ENCODE measurements around the gene FCHSD1. TPM values are rescaled to one million over a fixed set of nuclear protein-coding genes. Genes with fewer than 3 reads are reported as not detected.
"Not testable (repeated sequence)": the region's sequence is repeated elsewhere in the genome, so short reads cannot be mapped to it uniquely, and the experiment has no call there.

FCHSD1 gene
- total RNA-seq, 1 donor from 2014 or later: 42.2 TPM

DNA sequence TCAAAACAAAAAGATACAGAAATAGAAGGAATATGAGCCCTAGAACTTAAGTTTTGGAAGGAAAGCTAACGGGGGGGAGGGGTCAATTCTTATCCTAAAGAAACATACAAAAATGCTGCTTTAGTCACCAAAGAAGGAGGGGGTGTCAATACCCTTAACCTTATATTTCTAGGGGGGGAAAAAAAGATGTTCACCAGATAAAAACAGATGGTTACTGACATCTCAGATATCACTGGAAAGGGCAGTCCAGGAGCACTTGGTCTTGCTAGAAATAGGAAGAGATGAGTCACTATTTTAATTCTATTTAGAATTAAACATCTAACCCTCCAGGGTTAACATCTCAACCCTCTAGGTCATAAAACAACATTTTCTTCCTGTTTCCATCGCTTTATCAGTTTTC, 34.1 kb downstream of the FCHSD1 start:
- Histone ChIP-seq H3K4me1 (peaks cover 27% of the 10 kb centered on the region), H3K9me3 (no peaks in the 10 kb centered on the region), H3K36me3 (peaks cover 0 to 13% of the 10 kb centered on the region in 2 donors), H3K27me3 (no peaks in the 10 kb centered on the region), H3K27ac (peak overlapping the region; percentile 96), H3K4me3 (peak overlapping the region; percentile 78 to 86)
- TF ChIP-seq POLR2A (IDR thresholded peaks at IDR 0.05) (no peak), POLR2AphosphoS5 (IDR thresholded peaks at IDR 0.05; ENCODE audit: insufficient read depth in 1 of 2, low read depth in 1 of 2) (no peak)
- TF ChIP-seq, protein P1, sequence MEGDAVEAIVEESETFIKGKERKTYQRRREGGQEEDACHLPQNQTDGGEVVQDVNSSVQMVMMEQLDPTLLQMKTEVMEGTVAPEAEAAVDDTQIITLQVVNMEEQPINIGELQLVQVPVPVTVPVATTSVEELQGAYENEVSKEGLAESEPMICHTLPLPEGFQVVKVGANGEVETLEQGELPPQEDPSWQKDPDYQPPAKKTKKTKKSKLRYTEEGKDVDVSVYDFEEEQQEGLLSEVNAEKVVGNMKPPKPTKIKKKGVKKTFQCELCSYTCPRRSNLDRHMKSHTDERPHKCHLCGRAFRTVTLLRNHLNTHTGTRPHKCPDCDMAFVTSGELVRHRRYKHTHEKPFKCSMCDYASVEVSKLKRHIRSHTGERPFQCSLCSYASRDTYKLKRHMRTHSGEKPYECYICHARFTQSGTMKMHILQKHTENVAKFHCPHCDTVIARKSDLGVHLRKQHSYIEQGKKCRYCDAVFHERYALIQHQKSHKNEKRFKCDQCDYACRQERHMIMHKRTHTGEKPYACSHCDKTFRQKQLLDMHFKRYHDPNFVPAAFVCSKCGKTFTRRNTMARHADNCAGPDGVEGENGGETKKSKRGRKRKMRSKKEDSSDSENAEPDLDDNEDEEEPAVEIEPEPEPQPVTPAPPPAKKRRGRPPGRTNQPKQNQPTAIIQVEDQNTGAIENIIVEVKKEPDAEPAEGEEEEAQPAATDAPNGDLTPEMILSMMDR (IDR thresholded peaks at IDR 0.05): no peak
- no peak for DNase-seq (ENCODE audit: extremely low spot score in 2 of 2)
- intact Hi-C loops (cut with DNase I): no loop called here

DNA sequence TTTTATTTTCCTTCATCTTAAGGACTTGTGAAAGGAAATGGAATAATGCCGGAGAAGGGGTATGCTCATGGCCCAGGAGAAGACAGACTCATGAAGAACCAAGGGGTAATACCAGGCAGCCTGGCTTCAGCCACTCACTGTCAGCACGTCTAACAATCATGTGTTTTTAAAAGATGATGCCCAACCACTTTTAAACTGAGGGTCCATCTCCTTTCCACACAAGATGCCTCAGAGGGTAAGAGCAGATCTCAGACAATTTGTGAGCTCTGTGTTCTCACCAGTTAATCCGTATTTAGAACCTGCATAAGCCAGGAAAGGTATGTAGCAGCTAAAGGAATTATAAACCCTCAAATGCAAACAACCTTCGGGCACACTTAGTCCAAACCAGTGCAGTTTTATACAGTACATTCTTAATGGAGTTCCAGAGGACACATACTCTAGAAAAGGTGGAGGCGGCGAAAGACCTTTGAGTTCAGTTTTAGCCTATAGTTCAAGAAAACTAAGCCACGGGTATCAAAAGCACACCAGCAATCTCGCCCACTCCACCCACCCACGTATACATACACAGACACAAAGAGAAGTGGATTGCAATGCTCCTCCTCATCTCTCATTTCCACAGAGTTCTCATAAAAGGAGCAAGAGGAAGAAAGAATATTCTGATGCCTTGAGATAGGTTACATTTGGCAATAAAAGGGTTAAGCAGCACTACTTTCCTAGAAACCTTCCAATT, 35.1 kb downstream of the FCHSD1 start:
- H3K4me3 ChIP-seq: no peak overlapping the region
- H3K4me1 ChIP-seq: peaks cover 27% of the 10 kb centered on the region

DNA sequence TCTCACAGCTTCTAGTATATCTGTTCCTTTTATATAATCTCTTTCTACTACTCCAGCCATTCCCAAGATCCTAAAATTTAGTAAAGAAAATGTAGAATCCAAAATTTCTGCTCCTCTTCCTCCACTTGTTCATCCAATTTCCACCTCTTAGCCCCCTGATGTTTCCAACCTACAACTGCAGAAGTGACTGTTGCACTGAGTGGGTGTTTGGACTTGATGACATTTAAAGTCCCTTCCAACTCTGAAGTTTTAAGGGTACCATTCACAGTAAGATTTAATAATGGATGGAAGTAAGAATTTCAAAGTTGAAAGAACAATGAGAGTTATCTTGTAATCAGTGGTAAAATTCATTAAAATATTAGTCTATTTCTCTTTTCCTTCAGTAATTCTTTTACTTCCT, 37.9 kb downstream of the FCHSD1 start:
- Histone ChIP-seq H3K4me3 (no peak overlapping the region), H3K27me3 (no peaks in the 10 kb centered on the region)

More for the DNA sequence above, 35.1 kb downstream of the FCHSD1 start:
- Histone ChIP-seq H3K27me3 (no peaks in the 10 kb centered on the region), H3K9me3 (no peaks in the 10 kb centered on the region), H3K27ac (no peak overlapping the region), H3K36me3 (peaks cover 0 to 7% of the 10 kb centered on the region in 2 donors)
- intact Hi-C loops (cut with DNase I): no loop called here
- no peak for DNase-seq (ENCODE audit: extremely low spot score in 2 of 2)
- TF ChIP-seq POLR2A (IDR thresholded peaks at IDR 0.05): no peak
- TF ChIP-seq, protein P1 (IDR thresholded peaks at IDR 0.05): no peak
- TF ChIP-seq POLR2AphosphoS5 (IDR thresholded peaks at IDR 0.05; ENCODE audit: insufficient read depth in 1 of 2, low read depth in 1 of 2): no peak

DNA sequence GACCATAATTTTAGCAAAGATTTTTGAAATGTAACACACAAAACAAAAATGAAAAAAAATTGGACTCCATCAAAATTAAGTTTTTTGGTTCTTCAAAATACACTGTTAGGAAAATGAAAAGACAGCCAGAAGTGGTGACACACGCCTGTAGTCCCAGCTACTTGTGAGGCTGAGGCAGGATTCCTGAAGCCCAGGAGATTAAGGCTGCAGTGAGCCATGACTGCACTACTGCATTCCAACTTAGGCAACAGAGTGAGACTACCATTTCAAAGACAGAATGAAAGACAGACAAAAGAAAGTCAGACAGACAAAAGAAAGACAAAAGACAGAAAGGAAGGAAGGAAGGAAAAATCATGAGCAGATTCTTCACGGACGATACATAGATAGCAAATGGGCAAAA, 39.9 kb downstream of the FCHSD1 start:
- H3K4me1 ChIP-seq: peaks cover 14% of the 10 kb centered on the region
- H3K27me3 ChIP-seq: no peaks in the 10 kb centered on the region
- H3K9me3 ChIP-seq: no peaks in the 10 kb centered on the region
- DNase-seq (ENCODE audit: extremely low spot score in 2 of 2): no peak
- intact Hi-C loops (cut with DNase I): no loop called here
- H3K27ac ChIP-seq: no peak overlapping the region
- H3K4me3 ChIP-seq: no peak overlapping the region
- no peak for TF ChIP-seq POLR2AphosphoS5 (IDR thresholded peaks at IDR 0.05; ENCODE audit: insufficient read depth in 1 of 2, low read depth in 1 of 2)
- no peak for TF ChIP-seq POLR2A (IDR thresholded peaks at IDR 0.05)
- TF ChIP-seq, protein P1 (IDR thresholded peaks at IDR 0.05): no peak
- no peaks in the 10 kb centered on the region for H3K36me3 ChIP-seq

More for the DNA sequence above, 37.9 kb downstream of the FCHSD1 start:
- TF ChIP-seq, protein P1 (IDR thresholded peaks at IDR 0.05): no peak
- TF ChIP-seq POLR2AphosphoS5 (IDR thresholded peaks at IDR 0.05; ENCODE audit: insufficient read depth in 1 of 2, low read depth in 1 of 2): no peak
- no peak for TF ChIP-seq POLR2A (IDR thresholded peaks at IDR 0.05)
- Histone ChIP-seq H3K27ac (no peak overlapping the region), H3K9me3 (no peaks in the 10 kb centered on the region), H3K4me1 (peaks cover 29% of the 10 kb centered on the region), H3K36me3 (no peaks in the 10 kb centered on the region)
- no peak for DNase-seq (ENCODE audit: extremely low spot score in 2 of 2)
- intact Hi-C loops (cut with DNase I): no loop called here

DNA sequence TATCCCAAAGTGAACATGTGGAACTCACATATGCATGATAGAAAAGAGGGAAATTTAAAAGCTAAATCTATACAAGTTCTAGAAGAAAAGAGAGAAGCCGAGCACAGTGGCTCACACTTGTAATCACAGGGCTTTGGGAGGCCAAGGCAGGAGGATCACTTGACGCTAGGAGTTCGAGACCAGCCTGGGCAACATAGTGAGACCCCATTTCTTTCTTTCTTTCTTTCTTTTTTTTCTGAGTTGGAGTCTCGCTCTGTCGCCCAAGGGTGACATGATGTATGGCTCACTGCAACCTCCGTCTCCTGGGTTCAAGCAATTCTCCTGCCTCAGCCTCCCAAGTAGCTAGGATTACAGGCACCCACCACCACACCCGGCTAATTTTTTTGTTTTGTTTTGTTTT, 41.3 kb downstream of the FCHSD1 start:
- H3K4me3 ChIP-seq; H3K9me3 ChIP-seq; H3K27me3 ChIP-seq; H3K27ac ChIP-seq; DNase-seq (ENCODE audit: extremely low spot score in 2 of 2); intact Hi-C loops (cut with DNase I); H3K36me3 ChIP-seq: not testable (repeated sequence)
- H3K4me1 ChIP-seq: peaks cover 22% of the 10 kb centered on the region
